Stomach smooth muscle (tissue), 2 donors: Measurements from ENCODE around the gene UBXN10.
A peak's percentile ranks its signal among the peaks of the same experiment; 100 is the strongest.

ENCODE experiments used
- H3K27ac ChIP-seq: one replicate; pipeline ENCODE4 v1.7.0; 2013; ENCODE audit warnings: mild to moderate bottlenecking, low read length, inconsistent platforms
- H3K27me3 ChIP-seq, 2 donors: one replicate each; pipeline ENCODE4 v1.7.0; 2013; ENCODE audit warnings: low read length in 2 of 2; ENCODE audit not compliant: insufficient read depth in 2 of 2, control insufficient read depth in 1 of 2
- H3K36me3 ChIP-seq, 2 donors: one replicate each; pipeline ENCODE4 v1.7.0; 2013; ENCODE audit warnings: low read length in 2 of 2; ENCODE audit not compliant: control insufficient read depth in 2 of 2, insufficient read depth in 2 of 2
- H3K4me1 ChIP-seq: one replicate; pipeline ENCODE4 v1.7.0; 2013; ENCODE audit warnings: low read length; ENCODE audit not compliant: control insufficient read depth, insufficient read depth
- H3K4me3 ChIP-seq, 2 donors: one replicate each; pipeline ENCODE4 v1.7.0; 2013; ENCODE audit warnings: low read length in 2 of 2
- H3K9ac ChIP-seq, 2 donors: one replicate each; pipeline ENCODE4 v1.7.0; 2013; ENCODE audit warnings: low read length in 2 of 2, mild to moderate bottlenecking in 1 of 2
- H3K9me3 ChIP-seq, 2 donors: one replicate each; pipeline ENCODE4 v1.7.0; 2013; ENCODE audit warnings: low read length in 2 of 2; ENCODE audit not compliant: control insufficient read depth in 2 of 2
- donor health status: healthy.
- donor health status: Pancreatic carcinoma.

UBXN10 gene

DNA sequence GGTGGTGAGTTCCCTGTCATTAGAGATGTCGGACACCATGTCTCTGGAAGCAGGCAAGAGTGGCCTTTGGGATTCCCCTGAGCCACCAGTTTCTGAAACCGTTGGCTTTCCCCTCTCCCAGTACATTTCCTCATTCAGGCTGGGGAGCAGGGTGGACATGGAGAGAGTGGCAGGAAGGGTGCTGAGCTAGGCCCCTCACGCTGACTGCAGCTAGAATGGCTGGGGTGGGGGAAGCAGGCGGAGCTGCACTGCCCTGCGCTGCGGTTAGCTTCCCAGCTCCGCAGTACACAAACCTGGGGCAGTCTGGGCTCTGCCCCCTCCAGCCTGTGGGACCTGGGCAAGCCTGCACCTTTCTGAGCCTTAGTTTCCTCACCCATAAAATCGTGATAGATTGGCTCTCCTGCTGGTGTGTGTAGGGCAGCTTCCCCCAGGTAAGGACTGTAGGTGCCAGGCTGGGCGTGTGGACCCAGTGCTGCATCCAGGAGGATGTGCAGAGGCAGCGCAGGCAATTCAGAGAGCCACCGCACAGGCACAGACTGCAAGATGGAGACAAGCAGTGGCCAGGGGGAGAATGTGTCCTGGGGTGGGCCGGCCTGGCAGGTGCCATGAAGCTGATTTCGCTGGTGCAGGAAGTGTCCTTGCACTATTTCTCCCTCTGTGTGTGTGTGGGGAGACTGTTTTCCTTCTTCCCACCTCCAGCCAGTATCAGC, 43.7 kb upstream of the UBXN10 start:
- Histone ChIP-seq H3K4me3 (no peak overlapping the region), H3K27me3 (peaks cover 24 to 26% of the 10 kb centered on the region in 2 donors), H3K9me3 (no peaks in the 10 kb centered on the region), H3K9ac (no peak overlapping the region), H3K27ac (no peak overlapping the region), H3K4me1 (no peaks in the 10 kb centered on the region), H3K36me3 (no peaks in the 10 kb centered on the region)

DNA sequence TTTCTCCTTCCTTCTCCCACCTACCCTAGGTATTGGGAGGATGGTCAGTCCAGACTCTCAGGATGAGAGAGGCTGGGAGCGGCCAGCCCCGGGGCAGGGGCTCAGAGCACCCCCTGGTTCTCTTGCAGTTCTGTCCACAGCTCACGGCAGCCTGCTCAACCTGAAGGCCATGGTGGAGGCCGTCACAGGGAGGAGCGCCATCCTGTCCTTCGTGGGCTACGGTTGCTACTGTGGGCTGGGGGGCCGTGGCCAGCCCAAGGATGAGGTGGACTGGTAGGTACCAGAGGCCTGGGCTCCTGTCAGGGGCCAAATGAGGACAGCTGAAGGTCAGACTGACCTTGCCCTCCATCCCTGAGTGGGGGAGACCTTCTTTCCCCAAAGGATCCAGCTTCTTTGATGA, 42.6 kb upstream of the UBXN10 start:
- H3K9ac ChIP-seq: no peak overlapping the region

DNA sequence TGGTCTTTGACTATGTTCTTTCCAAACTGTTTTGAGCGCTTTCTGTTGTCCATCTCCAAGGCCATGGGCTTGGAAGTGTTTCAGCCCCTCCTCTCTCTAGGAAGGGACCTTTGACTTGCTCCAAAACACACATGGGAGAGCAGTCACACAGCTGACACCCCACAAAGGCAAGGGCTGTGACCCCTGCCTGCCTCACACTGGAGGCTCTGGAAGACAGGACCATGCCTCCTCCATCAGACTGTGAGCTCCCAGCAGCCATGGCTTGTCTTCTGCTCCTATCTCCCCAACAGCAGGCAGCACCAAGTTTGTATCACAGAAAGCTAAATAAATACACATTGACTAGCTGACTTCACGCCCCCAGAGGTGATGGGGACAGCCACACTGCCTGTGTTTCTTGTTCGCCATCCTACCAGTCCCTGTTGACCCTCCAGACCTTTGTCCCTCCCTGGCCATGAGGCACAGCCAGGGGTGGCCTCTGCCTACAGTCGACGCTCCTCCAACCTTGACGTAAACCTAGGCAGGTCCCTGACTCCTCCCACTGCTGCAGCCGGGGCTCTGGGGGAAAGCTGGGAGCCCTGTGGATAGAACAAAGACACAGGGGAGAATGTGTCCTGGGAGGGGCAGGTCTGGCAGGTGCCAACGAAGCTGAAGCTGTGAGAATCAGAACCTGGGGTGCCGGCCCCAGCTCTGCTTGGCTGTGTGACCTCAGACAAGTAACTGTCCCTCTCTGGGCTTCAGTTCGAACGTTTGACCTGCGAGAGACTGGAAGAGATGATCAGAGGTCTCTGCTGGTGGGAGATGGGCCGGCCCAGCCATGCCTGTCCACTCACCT, 41.9 kb upstream of the UBXN10 start:
- Histone ChIP-seq H3K36me3 (no peaks in the 10 kb centered on the region), H3K4me3 (no peak overlapping the region), H3K27ac (no peak overlapping the region), H3K9me3 (no peaks in the 10 kb centered on the region), H3K27me3 (peaks cover 15 to 25% of the 10 kb centered on the region in 2 donors), H3K9ac (no peak overlapping the region), H3K4me1 (no peaks in the 10 kb centered on the region)

More for the DNA sequence above, 42.6 kb upstream of the UBXN10 start:
- no peak overlapping the region for H3K27ac ChIP-seq
- no peaks in the 10 kb centered on the region for H3K36me3 ChIP-seq
- H3K4me1 ChIP-seq: no peaks in the 10 kb centered on the region
- peaks cover 18 to 25% of the 10 kb centered on the region in 2 donors for H3K27me3 ChIP-seq
- H3K4me3 ChIP-seq: no peak overlapping the region
- H3K9me3 ChIP-seq: no peaks in the 10 kb centered on the region

DNA sequence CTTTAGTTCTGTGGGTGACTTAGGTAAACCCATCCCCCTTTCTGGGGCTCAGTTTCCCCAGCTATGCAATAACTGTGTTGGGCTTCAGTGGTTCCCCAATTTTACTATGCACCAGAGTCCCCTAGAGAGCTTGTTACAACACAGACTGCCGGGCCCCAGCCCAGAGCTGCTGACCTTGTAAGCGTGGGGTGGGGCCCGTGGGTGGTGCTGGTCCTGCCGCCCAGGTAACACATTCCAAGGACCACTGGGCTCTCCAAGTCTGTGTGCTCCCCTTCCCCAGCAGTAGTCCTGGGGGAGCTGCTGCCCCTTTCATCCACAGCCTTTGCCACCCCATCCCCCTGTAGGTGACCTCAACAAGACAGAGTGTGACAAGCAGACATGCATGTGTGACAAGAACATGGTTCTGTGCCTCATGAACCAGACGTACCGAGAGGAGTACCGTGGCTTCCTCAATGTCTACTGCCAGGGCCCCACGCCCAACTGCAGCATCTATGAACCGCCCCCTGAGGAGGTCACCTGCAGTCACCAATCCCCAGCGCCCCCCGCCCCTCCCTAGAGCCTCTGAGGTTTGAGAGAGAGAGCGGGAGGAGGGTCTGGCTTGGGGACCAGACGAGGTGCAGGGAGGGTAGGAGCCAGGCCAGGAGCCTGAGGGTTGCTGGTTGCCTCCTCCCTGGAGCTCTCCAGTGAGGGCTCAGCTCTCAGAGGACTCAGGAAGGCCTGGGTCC, 37.9 kb upstream of the UBXN10 start:
- no peak overlapping the region for H3K4me3 ChIP-seq
- no peaks in the 10 kb centered on the region for H3K9me3 ChIP-seq
- no peak overlapping the region for H3K9ac ChIP-seq
- H3K27me3 ChIP-seq: peaks cover 2 to 5% of the 10 kb centered on the region in 2 donors
- H3K36me3 ChIP-seq: no peaks in the 10 kb centered on the region
- H3K27ac ChIP-seq: no peak overlapping the region
- peaks cover 10% of the 10 kb centered on the region for H3K4me1 ChIP-seq

DNA sequence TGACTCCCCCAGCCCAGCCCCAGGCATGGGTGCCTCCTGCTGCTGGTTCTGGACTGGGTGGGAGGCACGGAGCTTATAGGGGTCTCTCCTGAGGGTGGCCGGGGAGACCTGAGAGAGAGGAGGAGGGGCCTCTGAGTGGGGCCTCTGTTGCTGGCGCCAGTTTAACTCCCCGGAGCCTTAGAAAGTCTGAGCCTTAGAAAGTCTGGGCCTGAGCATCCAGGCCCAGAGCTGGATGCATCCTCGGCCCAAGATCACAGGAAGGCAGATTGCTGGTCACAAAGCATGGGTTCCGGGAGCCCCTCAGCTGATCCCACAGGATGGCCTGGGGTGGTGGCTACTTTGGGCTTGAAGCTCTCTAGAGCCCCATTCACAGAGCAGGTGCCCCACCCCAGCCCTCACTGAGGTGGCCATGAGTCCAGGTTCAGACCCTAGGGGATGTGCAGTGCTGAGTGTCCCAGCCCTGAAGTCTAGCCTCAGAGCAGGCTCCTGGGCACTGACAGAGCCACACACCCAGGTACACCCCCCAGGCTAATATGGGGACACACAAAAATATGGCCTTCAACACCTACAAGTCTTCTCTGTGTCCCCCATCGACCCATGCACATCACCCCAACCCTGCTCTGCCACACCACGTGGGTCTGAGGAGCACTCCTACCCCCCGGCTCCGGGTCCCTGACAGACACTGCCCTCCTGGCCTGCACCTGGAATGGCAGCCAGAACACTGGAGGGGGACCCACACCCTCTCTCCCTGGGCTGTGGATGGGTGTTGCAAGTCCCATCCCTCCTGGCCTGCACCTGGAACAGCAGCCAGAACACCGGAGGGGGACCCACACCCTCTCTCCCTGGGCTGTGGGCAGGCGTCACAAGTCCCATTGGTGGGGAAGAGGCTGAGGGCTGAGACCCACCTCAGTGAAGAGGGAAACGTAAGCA, 37.1 kb upstream of the UBXN10 start:
- Histone ChIP-seq H3K27ac (no peak overlapping the region), H3K36me3 (no peaks in the 10 kb centered on the region), H3K4me3 (no peak overlapping the region), H3K9ac (no peak overlapping the region), H3K9me3 (no peaks in the 10 kb centered on the region), H3K27me3 (peaks cover 2 to 3% of the 10 kb centered on the region in 2 donors), H3K4me1 (peaks cover 10% of the 10 kb centered on the region)

DNA sequence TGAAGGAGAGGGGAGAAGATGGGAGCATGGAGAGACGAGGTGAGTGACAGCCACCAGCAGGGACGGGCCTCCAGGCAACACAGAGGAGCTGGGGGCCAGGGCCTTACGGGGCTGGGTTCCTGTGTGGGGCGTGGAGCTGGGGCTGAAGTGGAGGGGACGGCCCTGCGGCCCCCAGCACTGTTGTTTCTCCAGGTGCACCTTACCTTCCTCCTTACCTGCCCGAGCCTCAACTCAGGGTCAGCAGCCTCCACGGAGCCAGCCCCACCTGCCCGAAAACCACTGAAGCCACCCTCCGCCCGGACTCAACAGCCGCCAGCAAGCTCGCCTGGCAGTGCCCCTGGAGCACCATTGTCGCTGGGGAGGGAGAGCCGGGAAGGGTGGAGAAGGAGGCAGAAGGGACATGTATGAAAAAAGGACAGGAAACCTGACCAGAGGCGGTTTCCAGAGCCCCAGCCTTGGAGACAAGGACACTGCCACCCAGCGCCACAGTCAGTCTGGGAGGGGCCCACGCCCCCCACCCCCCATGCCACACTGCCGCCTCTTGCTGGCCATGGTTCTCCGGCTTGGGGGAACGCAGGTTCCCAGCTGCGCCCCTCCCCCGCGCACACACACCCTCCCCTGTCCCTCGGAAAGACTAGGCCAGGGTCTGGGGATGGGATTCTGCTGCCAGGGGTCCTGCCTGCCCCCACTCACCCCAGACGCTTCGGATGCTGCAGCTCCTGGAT, 36.1 kb upstream of the UBXN10 start:
- Histone ChIP-seq H3K4me1 (peaks cover 10% of the 10 kb centered on the region), H3K9me3 (no peaks in the 10 kb centered on the region), H3K9ac (no peak overlapping the region), H3K36me3 (no peaks in the 10 kb centered on the region), H3K4me3 (no peak overlapping the region), H3K27ac (no peak overlapping the region), H3K27me3 (peaks cover 2 to 3% of the 10 kb centered on the region in 2 donors)

DNA sequence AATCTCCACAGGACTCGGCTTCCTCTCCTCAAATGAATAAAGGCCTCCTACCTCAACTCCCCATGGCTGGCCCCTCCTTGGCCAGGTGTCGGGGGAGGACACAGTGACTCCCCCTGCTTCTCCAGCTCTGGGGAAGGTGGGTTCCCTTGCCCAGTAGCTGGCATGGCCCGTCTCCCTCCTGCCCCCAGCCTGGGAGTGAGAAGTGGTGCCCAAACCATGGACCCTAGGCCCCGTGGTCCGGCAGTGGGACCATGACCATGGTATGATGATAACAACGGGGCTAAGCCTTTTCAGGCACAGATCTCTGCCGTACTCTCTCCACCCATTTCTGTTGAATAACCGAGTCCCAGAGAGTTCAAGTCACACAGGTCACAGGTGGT, 35.6 kb upstream of the UBXN10 start:
- Histone ChIP-seq H3K4me1 (peaks cover 10% of the 10 kb centered on the region), H3K4me3 (no peak overlapping the region), H3K9me3 (no peaks in the 10 kb centered on the region), H3K27ac (no peak overlapping the region), H3K9ac (no peak overlapping the region), H3K36me3 (no peaks in the 10 kb centered on the region), H3K27me3 (peaks cover 2 to 3% of the 10 kb centered on the region in 2 donors)

DNA sequence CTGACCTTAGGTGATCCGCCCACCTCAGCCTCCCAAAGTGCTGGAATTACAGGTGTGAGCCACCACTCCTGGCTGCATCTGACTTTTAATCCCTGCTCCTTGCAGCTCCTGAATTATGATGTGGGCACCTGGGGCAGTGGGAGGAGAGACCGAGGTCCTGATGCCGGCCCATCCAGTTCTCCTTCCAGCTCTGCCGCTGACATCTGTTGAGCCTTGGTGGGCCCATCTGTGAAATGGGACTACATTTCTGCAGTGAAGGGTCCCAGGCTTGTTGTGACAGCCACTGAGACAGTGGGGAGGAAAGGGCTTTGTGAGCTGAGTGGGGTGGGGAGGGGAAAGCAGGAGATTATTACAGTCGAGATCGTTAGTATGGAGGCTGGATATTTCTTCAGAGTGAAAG, 34.9 kb upstream of the UBXN10 start:
- peaks cover 0 to 3% of the 10 kb centered on the region in 2 donors for H3K27me3 ChIP-seq
- peaks cover 10% of the 10 kb centered on the region for H3K4me1 ChIP-seq
- H3K4me3 ChIP-seq: no peak overlapping the region
- no peak overlapping the region for H3K9ac ChIP-seq
- H3K36me3 ChIP-seq: no peaks in the 10 kb centered on the region
- no peak overlapping the region for H3K27ac ChIP-seq
- H3K9me3 ChIP-seq: no peaks in the 10 kb centered on the region

DNA sequence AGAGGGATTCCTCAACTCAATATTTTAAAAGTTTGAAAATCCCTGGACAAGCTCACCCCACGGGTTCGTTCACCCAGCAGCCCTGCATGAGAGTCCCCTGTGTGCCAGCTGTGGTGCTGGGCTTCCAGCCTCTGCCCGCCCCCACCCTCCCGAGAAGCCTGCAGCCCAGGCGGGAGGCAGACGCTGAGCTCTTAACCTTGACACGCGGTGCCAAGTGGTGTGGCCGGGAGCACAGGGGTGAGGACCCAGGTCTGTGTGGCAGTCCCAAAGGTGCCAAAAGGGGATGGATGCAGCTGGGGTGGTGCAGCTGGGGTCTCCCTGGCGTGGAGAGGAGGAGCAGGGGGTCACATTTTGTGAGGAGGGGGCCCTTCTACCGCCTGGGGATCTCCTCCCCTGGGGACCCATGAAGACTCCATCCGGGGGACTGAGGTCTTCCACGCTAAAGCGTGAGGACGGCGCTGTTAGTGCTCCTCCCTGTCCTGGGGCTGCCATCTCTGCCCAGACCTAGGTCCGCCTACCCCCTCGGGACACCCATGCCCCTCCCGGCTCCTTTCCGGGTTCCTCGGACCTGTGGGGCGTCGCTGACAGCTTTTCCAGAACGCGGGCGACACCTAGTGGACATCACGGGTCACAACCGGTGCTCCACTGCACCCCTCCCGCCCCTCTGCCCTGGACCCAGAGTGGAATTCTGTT, 33.8 kb upstream of the UBXN10 start:
- H3K27me3 ChIP-seq: no peaks in the 10 kb centered on the region
- H3K36me3 ChIP-seq: no peaks in the 10 kb centered on the region
- H3K4me3 ChIP-seq: peak overlapping the region; percentile 40 to 74
- peaks cover 10% of the 10 kb centered on the region for H3K4me1 ChIP-seq
- no peak overlapping the region for H3K27ac ChIP-seq
- no peaks in the 10 kb centered on the region for H3K9me3 ChIP-seq
- H3K9ac ChIP-seq: peak overlapping the region; percentile 23 to 47
